Adrenal gland (tissue), 5 donors: ENCODE data around the gene DOCK3.

Experiments
- POLR2A ChIP-seq, 2 donors: fragments of 450-650 bp; IDR thresholded peaks; one replicate each; pipeline ENCODE4 v1.6.1; 2017; ENCODE audit warnings: antibody characterized with exemption in 2 of 2, mild to moderate bottlenecking in 2 of 2, moderate library complexity in 1 of 2
- TF ChIP-seq, protein P1 (sequence below), 6 experiments: fragments of 450-650 bp in 4 of 6; fragments of 200-600 bp in 2 of 6; sonication (generic) in 1 of 6; IDR thresholded peaks; 1 replicate in 5 of 6; 2 replicates in 1 of 6; pipeline versions ENCODE4 v1.5.1 to v1.8.0; 2016 to 2021; ENCODE audit warnings: antibody characterized with exemption in 6 of 6, mild to moderate bottlenecking in 2 of 6, moderate library complexity in 1 of 6
- donor health status: DM: no; HTN: no; CAD: no.

DNA sequence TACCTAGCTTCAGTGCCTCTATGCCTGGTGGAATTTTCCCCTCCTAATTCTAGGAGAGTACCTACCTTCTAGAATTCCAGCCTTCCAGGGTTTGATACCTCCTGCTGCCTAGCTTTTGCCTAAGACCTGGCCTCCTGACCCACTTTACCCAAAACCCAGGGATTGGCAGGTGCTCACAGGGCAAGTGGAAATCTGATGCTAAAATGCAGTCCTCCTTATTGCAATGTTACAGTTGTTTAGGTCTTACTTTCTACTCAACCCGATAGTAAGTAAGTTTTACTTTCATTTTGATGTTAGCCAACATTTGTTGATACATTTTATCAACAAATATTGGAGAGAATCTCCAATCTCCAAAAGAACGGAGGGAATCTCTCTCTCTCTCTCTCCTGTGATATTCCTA lies 275.9 kb downstream of the DOCK3 start:
- TF ChIP-seq, protein P1, sequence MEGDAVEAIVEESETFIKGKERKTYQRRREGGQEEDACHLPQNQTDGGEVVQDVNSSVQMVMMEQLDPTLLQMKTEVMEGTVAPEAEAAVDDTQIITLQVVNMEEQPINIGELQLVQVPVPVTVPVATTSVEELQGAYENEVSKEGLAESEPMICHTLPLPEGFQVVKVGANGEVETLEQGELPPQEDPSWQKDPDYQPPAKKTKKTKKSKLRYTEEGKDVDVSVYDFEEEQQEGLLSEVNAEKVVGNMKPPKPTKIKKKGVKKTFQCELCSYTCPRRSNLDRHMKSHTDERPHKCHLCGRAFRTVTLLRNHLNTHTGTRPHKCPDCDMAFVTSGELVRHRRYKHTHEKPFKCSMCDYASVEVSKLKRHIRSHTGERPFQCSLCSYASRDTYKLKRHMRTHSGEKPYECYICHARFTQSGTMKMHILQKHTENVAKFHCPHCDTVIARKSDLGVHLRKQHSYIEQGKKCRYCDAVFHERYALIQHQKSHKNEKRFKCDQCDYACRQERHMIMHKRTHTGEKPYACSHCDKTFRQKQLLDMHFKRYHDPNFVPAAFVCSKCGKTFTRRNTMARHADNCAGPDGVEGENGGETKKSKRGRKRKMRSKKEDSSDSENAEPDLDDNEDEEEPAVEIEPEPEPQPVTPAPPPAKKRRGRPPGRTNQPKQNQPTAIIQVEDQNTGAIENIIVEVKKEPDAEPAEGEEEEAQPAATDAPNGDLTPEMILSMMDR (IDR thresholded peaks at IDR 0.05) = no peak
- TF ChIP-seq POLR2A (IDR thresholded peaks at IDR 0.05) = no peak
